NK-92 treated with Interleukin-12 subunit alpha and Interleukin-12 subunit beta, amount 100 ng/mL, for 24 hours (cell line): ENCODE measurements around the gene HBE1.
"Not testable (repeated sequence)": the region's sequence is repeated elsewhere in the genome, so short reads cannot be mapped to it uniquely, and the experiment has no call there.

Experiments
- DNase-seq: peaks from one replicate; lab custom pipeline; 2025; lab: John Stamatoyannopoulos, UW

Gene HBE1

DNA sequence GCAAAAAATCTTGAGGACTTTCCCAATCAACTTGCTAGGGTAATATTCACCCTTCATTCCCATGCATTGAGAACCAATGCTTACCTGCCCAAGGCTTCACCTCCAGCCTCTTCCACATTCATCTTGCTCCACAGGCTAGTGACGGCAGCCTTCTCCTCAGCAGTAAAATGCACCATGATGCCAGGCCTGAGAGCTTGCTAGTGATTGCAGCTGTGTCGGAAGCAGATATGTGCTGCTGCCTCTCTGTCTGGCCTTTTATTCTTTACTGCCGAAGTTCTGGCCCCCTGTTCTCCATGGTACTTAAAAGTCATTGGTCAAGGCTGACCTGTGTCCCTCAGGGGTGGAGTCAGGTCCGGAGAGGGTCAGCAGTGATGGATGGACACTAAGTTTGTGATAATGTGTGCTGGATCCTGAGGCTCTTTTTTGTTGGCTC is at the start of gene HBE1:
Gene HBE1 (minus strand): TSS at position 231 of the 433 bp plus-strand sequence. CDS start 55 bp downstream, at position 176.
- DNase-seq = no peak

DNA sequence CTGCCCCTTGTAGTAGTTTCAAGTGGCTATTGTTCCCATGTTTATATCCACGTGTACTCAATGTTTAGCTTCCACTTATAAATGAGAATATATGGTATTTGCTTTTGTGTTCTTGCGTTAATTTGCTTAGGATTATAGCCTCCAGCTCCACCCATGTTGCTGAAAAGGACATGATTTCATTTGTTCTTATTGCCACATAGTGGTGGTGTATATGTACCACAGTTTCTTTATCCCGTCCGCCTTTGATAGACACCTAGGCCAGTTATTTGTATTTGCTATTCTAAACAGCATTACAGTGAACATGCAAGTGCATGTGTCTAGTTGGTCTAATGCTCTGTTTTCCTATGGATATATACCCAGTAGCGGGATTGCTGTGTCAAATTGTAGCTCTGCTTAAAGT is 47.5 kb upstream of the HBE1 start:
- no peak for DNase-seq

DNA sequence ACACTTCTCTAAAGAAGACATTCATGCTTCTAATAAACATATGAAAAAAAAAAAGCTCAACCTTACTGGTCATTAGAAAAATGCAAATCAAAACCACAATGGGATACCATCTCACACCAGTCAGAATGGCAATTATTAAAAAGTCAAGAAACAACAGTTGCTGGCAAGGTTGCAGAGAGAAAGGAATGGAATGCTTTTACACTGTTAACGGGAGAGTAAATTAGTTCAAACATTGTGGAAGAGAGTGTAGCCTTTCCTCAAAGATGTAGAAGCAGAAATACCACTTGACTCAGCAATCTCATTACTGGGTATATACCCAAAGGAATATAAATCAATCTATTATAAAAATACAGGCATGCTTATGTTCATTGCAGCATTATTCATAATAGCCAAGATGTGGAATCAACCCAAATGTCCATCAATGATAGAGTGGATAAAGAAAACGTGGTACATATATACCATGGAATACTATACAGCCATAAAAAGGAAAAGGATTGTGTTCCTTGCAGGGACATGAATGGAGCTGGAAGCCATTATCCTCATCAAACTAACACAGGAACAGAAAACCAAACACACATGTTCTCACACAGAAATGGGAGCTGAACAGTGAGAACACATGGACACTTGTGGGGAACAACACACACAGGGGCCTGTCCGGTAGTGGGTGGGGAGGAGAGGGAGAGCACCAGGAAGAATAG is 43.7 kb upstream of the HBE1 start:
- not testable (repeated sequence) for DNase-seq

DNA sequence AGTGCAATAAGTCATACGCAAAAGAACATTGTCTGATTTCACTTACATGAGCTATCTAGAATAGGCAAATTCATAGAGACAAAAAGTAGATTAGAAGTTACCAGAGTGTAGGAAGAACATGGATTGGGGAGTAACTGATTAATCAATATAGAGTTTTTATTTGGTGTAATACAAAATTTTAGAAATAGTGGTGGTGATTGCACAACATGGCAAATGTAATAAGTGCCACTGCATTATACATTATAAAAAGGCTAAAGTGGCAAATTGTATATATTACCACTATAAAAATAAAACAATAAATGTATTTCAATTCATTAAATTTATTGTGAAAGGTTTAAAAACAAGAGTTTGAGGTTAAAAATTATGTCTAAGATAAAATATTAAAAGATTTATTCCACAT is 40.7 kb upstream of the HBE1 start:
- DNase-seq = no peak

DNA sequence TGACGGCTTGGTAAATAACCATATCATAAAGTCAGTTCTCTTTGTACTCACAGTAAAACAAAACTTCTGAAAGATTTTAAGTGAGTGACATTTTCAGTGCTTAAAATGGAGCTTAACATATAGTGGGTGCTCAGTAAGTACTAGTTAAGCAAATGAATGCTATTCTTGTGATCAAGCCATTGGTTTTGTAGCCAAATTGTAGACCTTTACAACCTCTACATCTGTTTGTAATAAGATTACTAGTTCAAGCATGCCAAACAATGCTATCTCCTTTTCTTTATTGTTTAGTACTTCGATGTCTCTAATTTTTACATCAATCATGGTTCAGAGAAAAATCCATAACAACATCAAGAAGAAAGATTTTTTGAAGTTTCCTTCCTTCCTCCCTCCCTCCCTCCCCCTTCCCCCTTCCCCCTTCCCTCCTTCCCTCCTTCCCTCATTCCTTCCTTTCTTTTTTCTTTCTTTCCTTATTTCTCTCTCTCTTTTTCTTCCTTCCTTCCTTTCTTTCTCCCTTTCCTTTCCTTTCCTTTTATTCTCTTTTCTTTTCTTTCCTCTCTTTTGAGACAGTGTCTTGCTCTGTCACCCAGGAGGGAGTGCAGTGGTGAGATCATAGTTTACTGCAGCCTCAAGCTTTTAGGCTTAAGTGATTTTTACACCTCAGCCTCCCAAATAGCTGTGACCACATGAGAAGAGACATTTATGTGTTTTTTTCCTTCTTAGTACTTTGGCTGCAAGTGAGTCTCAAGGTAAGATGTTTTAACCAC is 37.7 kb upstream of the HBE1 start:
- no peak for DNase-seq

DNA sequence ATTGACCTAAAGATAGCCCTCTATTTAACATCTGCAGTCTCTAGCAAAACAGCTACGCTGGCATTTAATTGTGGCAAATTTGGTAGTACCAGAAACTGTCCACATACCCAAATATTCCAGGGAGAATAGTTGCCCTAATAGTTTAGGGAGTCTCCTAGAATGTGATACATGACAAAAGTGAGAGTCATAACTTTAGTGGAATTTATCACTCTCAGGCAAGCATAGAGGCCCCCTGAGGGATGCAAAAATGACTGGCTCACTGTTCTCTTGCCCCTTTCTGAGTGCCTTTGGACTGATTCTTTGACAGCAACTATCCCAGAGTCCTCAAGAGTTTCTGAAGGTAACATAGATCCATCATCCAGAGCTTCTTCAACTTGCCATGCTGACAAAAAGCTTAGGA is 34.3 kb upstream of the HBE1 start:
- DNase-seq = no peak

DNA sequence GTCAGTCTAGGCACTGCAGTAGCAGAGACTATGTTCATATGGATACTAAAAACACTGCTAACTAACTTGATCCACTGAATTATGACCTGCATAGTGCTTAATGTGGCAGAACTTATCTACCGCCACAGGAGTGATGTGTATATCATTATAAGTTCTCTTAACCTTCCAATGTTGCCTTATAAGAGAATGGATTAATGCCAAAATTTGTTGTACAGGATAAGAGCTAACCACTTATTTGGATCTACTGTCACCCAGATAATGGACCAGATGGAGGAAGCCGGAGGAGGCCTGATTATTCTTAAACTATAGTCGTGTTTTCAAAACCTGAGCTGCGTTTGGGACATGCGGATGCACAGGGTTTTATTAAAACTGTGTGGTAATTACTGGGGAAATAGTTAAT is 33.9 kb upstream of the HBE1 start:
- no peak for DNase-seq

DNA sequence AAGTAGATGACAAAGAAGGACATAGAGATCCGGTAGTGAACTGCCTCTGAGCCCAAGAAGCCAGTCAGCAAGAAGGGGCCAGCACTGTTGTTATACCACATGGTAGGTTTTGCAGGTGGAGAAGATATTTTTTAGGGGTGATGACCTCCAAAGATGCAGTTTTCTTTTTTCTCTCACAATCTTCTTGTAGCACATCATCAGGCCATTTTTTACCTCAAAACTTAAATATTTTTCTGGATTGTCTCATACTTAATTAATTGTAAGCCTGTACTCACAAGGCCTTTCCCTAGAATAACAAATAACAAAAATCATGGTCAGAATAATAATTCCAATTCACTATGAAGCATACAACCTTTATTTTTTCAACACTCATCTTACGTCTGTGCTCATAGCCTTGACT is 32.1 kb upstream of the HBE1 start, which contains the start of gene OR51B4:
Gene OR51B4 (minus strand): TSS at position 101 of the 400 bp plus-strand sequence. CDS start 0 bp downstream, at position 101.
- no peak for DNase-seq

DNA sequence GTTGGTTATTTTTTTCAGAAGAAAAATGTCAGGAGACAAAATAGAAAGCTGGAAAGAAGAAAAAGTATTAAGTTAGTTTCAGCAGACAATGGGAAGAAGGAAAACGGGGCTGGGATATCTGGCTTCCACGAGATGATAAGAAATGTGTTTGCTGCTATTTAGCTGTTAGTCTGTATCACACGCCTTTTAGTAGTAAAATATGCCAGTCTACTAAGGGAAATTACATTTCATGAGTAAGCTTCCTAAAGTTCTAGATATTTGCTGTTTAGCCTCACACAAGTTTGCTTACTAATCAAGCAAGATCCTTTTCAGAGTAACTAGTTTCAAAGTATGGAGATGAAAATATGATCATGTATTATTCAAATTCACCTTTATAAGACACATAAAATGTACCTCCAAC is 30.5 kb upstream of the HBE1 start:
- no peak for DNase-seq

DNA sequence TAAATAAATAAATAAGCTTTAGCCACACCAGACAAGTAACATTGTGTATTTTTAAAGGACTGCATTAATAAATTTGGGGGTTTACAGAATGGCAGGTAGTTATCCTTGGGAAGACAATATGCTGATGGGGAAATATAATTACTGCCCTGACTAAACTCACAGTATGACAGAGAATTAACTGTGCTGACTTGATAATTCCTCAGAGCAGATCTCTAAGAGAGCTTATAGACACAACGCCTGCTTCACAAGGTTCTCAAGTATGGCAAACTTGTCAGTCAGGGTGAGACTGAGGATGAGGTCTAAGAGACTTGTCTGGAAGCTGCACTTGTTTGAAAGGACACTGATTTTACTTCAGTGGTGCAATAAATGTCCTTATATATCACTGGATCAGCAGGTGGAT is 28.7 kb upstream of the HBE1 start:
- DNase-seq = no peak

DNA sequence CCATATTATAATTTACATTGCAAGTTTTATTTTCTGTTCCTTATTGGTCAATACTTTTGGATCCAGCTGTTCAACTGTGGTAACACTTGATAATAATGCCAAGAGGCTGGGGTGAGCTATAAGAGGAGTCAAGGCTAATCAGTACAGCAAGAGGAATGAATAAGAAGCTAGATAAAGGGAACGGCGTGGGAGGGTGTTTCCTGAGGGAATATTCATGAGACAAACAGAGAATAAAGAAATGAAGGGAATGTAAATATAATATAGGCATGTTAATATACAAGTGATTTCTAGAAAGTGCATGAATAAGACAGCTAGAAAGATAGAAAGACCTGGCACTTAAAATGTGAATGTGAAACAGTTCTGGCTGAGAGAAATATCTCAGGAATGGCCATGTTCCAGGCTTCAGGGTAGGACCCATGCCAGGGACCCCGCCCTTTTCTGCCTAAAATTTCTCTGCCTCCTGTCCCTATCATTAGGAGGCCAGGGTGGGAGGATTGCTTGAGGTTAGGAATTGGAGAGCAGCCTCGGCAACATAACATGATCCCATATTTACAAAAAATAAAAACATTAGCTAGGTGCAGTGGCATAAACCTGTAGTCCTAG is 28.1 kb upstream of the HBE1 start:
- no peak for DNase-seq

DNA sequence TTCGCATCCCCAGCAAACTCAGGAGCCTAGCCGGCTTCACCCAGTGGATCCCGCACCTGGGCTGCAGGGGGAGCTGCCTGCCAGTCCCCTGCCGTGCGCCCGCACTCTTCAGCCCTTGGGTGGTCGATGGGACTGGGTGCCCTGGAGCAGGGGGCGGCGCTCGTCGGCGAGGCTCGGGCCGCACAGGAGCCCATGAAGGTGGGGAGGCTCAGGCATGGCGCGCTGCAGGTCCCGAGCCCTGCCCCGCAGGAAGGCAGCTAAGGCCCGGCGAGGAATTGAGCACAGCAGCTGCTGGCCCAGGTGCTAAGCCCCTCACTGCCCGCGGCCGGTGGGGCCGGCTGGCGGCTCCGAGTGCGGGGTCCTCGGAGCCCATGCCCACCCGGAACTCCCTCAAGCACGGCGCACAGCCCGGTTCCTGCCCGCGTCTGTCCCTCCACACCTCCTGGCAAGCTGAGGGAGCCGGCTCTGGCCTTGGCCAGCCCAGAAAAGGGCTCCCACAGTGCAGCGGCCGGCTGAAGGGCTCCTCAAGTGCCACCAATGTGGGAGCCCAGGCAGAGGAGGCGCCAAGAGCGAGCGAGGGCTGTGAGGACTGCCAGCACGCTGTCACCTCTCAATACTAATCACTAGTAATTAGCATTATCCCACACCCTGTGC is 24.7 kb upstream of the HBE1 start:
- DNase-seq = not testable (repeated sequence)

DNA sequence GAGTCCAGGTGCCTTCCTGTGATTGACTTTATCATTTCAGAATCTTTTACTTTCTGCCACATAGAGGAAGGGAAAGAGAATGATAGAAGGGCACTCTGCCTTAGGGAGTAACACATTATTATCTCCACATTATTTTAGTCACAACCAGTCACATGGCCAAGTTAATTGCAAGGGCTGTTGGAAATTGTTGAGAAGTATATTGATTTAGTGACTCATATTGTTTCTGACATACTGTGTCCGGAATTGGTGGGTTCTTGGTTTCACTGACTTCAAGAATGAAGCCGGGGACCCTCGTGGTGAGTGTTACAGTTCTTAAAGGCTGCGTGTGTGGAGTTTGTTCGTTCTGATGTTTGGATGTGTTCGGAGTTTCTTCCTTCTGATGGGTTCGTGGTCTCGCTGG is 23.3 kb upstream of the HBE1 start:
- DNase-seq = no peak

DNA sequence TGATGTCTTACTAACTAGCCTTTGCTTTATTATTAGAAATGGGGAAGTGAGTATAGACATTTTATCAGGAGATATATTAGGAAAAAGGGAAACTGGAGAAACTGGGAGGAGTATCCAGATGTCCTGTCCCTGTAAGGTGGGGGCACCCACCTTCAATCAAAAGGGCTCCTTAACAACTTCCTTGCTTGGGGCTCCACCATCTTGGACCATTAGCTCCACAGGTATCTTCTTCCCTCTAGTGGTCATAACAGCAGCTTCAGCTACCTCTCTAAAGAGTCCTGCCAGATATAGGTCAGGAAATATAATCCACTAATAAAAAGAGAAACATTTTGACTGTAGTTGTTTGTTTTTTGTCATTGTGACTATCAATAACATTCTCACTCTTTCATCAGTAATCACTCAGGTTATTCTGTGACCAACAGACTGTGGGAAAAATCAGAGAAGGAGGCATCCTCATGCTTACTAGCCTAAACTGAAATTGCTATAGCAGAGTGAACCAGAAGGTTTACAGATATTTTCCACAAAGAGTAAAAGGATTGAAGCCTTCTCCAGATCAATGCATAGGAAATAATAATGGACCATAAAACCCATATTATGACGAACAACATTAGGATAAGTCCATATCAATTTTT is 21.6 kb upstream of the HBE1 start:
- DNase-seq = no peak

DNA sequence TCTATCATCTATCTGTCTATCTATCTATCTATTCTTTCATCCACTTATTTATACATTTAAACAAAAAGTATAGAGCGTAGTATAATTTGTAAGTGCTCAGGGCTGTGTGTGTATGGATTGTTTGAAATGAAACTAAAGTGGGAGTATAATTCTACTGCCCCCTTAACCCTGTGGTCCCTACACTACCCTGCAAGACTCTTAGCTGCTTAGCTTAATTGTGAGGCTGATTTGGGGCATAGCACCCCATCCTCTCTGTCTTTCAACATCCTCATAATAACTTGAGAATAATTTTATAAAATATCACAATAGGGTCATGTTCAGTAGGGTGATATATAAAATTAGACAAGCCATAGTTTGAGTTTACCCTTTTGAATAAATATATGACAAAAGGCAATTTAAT is 20.4 kb upstream of the HBE1 start:
- DNase-seq = no peak

DNA sequence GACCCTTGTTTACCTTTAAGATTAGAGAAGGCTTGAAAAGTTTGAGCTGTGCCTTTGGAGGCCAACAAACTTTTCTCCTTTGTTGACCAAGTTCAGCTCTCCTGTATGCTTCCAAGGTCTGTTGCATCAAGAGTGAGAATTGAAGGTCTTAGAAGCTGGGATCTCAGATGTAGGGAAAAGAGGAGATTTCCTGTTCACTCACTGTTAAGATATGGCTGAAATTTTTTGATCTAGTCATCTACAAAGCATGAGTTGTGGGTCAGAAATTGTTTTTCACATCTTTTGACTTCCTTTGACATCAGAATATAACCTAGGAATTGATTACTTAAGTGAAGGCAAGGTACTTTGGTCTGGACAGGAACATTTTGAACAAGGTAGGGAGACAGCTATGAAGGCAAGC is 20.0 kb upstream of the HBE1 start:
- no peak for DNase-seq

DNA sequence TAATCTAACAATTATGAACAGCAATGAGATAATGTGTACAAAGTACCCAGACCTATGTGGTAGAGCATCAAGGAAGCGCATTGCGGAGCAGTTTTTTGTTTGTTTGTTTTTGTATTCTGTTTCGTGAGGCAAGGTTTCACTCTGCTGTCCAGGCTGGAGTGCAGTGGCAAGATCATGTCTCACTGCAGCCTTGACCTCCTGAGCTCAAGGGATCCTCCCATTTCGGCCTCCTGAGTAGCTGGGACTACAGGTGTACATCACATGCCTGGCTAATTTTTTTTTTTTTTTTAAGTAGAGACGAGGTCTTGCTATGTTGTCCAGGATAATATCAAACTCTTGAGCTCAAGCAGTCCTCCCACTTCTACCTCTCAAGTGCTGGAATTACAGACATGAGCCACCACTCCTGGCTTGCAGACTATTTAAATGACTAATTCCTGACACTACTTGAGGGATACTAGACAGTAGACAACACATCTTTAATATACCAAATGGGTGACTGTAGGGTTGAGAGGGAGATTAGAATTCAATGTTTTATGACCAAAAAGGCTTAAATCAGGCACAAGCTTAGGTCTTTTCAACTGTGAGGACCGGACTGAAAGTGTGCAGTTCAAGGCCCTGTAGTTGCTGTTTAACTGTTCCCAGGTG is 19.3 kb upstream of the HBE1 start:
- no peak for DNase-seq

DNA sequence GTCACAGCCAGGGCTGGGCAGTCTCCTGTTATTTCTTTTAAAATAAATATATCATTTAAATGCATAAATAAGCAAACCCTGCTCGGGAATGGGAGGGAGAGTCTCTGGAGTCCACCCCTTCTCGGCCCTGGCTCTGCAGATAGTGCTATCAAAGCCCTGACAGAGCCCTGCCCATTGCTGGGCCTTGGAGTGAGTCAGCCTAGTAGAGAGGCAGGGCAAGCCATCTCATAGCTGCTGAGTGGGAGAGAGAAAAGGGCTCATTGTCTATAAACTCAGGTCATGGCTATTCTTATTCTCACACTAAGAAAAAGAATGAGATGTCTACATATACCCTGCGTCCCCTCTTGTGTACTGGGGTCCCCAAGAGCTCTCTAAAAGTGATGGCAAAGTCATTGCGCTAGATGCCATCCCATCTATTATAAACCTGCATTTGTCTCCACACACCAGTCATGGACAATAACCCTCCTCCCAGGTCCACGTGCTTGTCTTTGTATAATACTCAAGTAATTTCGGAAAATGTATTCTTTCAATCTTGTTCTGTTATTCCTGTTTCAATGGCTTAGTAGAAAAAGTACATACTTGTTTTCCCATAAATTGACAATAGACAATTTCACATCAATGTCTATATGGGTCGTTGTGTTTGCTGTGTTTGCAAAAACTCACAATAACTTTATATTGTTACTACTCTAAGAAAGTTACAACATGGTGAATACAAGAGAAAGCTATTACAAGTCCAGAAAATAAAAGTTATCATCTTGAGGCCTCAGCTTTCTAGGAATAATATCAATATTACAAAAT is 18.6 kb upstream of the HBE1 start:
- DNase-seq = no peak

DNA sequence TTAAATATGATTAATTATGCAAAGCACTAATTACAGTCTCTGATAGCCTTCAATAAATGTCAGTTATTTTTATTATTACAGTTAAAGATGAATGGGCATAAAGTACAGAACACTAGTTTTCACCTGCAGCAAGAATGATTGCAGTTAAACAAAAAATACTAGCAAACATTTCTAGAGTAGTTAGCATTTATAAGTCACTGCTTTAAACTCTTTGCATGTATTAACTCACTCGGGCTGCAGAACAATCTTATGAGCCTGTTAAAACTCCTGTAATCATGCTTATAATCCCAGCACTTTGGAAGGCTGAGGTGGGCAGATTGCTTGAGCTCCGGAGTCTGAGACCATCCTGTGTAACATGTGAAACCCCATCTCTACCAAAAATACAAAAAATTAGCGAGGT is 17.2 kb upstream of the HBE1 start:
- no peak for DNase-seq

DNA sequence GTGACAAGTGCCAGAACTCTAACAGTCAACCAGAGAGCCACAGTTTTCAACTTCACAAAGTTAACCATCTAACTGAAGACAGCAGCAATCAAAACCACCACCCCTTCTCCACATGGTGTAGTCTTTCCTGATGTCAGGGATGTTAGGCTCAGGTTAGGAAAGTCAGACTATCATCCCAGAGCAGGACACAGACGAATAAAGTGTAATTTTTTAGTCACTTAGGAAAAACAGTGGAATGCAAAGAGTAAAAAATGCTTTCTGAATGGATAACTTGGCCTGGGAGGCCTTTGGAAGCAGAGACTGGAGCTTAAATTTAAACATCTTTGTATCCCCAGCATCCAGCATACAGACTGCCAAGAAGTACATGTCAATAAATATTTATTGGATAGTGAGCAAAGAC is 16.6 kb upstream of the HBE1 start:
- no peak for DNase-seq
